ENCODE measurements around the gene OR52H1. TPM values are rescaled to one million over a fixed set of nuclear protein-coding genes. Genes with fewer than 3 reads are reported as not detected.

The OR52H1 gene
- polyA plus RNA-seq, 2 of the 4 experiments (the other 2 are of a cell fraction) = not detected

- Histone ChIP-seq H3K4me2 (no peak overlapping the region), H3K9me3 (no peaks in the 10 kb centered on the region), H3K4me1 (no peaks in the 10 kb centered on the region), H3K27ac (no peak overlapping the region), H3K4me3 (no peak overlapping the region)
- ATAC-seq (no peak), FAIRE-seq (no peak), DNase-seq (ENCODE audit: low read depth in 1 of 2, low spot score in 1 of 2) (no peak)
- CTCF ChIA-PET = no interaction called here
- POLR2A ChIA-PET = no interaction called here
- TF ChIP-seq SREBF2 (IDR thresholded peaks at IDR 0.05) (no peak), CBX2 (IDR thresholded peaks at IDR 0.05; ENCODE audit: borderline replicate concordance, low read depth) (no peak), NPAS2 (CRISPR knock-in tag; IDR thresholded peaks at IDR 0.05; ENCODE audit: borderline replicate concordance) (no peak), KDM5A (IDR thresholded peaks at IDR 0.05) (no peak)
These were observed 28.8 kb upstream of the OR52H1 start for GRCh38 chr11:5577101-5577500.

GRCh38 chr11:5575152-5575551 lies 26.8 kb upstream of the OR52H1 start:
- 19% methylated on average over 4 of the region's 4 CpGs for WGBS (ENCODE audit: missing lambda C conversion rate)
- H3K4me2 ChIP-seq = no peak overlapping the region
- ATAC-seq (no peak), FAIRE-seq (no peak), DNase-seq (ENCODE audit: low read depth in 1 of 2, low spot score in 1 of 2) (no peak)
- TF ChIP-seq NR3C1 (IDR thresholded peaks at IDR 0.05) (no peak), SREBF2 (IDR thresholded peaks at IDR 0.05) (no peak), HMGXB4 (CRISPR knock-in tag; IDR thresholded peaks at IDR 0.05; ENCODE audit: borderline replicate concordance) (no peak), GATA3 (IDR thresholded peaks at IDR 0.05; ENCODE audit: borderline replicate concordance) (no peak), ESRRA (IDR thresholded peaks at IDR 0.05; ENCODE audit: borderline replicate concordance, low read length) (no peak), PBX3 (IDR thresholded peaks at IDR 0.05) (no peak), HOXB13 (CRISPR knock-in tag; IDR thresholded peaks at IDR 0.05; ENCODE audit: low read depth) (no peak), CBX2 (IDR thresholded peaks at IDR 0.05; ENCODE audit: borderline replicate concordance, low read depth) (no peak), MYC (IDR thresholded peaks at IDR 0.05; ENCODE audit: borderline replicate concordance, low read length) (no peak)
- no peaks in the 10 kb centered on the region for H3K4me1 ChIP-seq
- H3K9me3 ChIP-seq = no peaks in the 10 kb centered on the region
- ChIA-PET POLR2A (no interaction called here), CTCF (no interaction called here)
- no peak overlapping the region for H3K4me3 ChIP-seq
- H3K27ac ChIP-seq = no peak overlapping the region

GRCh38 chr11:5574654-5575053 lies 26.3 kb upstream of the OR52H1 start:
- Histone ChIP-seq H3K9me3 (no peaks in the 10 kb centered on the region), H3K27ac (no peak overlapping the region), H3K4me1 (no peaks in the 10 kb centered on the region), H3K4me3 (no peak overlapping the region), H3K4me2 (no peak overlapping the region)
- CTCF ChIA-PET = no interaction called here
- no peak for DNase-seq (ENCODE audit: low read depth in 1 of 2, low spot score in 1 of 2)
- no peak for TF ChIP-seq EHF (CRISPR knock-in tag; IDR thresholded peaks at IDR 0.05)
- TF ChIP-seq CBX2 (IDR thresholded peaks at IDR 0.05; ENCODE audit: borderline replicate concordance, low read depth) = no peak
- no peak for TF ChIP-seq NFE2L2 (conservative IDR thresholded peaks at IDR 0.05; ENCODE audit: low read length)
- TF ChIP-seq PHF8 (IDR thresholded peaks at IDR 0.05; ENCODE audit: borderline replicate concordance, low read depth) = no peak
- no peak for TF ChIP-seq GATA3 (IDR thresholded peaks at IDR 0.05; ENCODE audit: borderline replicate concordance)
- no peak for TF ChIP-seq HMGXB4 (CRISPR knock-in tag; IDR thresholded peaks at IDR 0.05; ENCODE audit: borderline replicate concordance)
- no peak for FAIRE-seq
- ATAC-seq = no peak
- WGBS (ENCODE audit: missing lambda C conversion rate) = 69% methylated on average over 2 of the region's 2 CpGs
- POLR2A ChIA-PET = no interaction called here
